ENCODE measurements around the gene ABHD12.

DNA sequence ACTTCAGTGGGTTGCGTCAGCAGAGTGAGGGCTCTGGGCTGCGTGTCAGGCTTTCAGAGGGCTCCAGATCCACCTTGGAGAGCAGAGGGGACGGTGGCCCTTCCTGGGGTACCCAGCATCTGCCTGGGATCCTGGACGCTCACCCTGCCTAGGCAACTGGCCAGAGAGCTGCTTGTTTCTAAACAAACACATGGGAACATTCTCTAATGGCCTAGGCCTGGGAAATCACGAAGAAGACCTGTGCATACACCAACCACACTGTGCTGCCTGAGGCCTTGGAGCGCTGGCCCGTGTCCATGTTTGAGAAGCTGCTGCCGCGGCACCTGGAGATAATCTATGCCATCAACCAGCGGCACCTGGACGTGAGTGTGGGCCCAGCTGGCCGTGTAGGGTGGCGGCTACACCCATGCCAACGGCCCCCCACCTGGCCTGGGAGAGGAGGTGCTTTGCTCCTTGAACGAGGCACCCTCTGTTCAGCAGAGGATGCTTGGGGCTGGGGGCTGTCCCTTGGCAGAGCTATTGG lies 110.5 kb downstream of the ABHD12 start:
- TF ChIP-seq RARB (CRISPR knock-in tag; IDR thresholded peaks at IDR 0.05), result no peak
- TF ChIP-seq PATZ1 (CRISPR knock-in tag; IDR thresholded peaks at IDR 0.05; ENCODE audit: borderline replicate concordance), result no peak
- TF ChIP-seq ZNF8 (CRISPR knock-in tag; IDR thresholded peaks at IDR 0.05), result no peak
- TF ChIP-seq OSR1 (CRISPR knock-in tag; IDR thresholded peaks at IDR 0.05), result no peak
- TF ChIP-seq ZC3H10 (CRISPR knock-in tag; IDR thresholded peaks at IDR 0.05), result no peak
- no peak for TF ChIP-seq ZFP3 (CRISPR knock-in tag; IDR thresholded peaks at IDR 0.05)
- TF ChIP-seq ZNF565 (CRISPR knock-in tag; conservative IDR thresholded peaks at IDR 0.05; ENCODE audit: low read depth), result no peak
- no peak for TF ChIP-seq SNAI2 (CRISPR knock-in tag; IDR thresholded peaks at IDR 0.05)
